ENCODE data around the gene CDH16. TPM values are rescaled to one million over a fixed set of nuclear protein-coding genes. Genes with fewer than 3 reads are reported as not detected.
"Not testable (repeated sequence)": the region's sequence is repeated elsewhere in the genome, so short reads cannot be mapped to it uniquely, and the experiment has no call there.

Gene CDH16
- total RNA-seq, 1 donor from 2014 or later = not detected

DNA sequence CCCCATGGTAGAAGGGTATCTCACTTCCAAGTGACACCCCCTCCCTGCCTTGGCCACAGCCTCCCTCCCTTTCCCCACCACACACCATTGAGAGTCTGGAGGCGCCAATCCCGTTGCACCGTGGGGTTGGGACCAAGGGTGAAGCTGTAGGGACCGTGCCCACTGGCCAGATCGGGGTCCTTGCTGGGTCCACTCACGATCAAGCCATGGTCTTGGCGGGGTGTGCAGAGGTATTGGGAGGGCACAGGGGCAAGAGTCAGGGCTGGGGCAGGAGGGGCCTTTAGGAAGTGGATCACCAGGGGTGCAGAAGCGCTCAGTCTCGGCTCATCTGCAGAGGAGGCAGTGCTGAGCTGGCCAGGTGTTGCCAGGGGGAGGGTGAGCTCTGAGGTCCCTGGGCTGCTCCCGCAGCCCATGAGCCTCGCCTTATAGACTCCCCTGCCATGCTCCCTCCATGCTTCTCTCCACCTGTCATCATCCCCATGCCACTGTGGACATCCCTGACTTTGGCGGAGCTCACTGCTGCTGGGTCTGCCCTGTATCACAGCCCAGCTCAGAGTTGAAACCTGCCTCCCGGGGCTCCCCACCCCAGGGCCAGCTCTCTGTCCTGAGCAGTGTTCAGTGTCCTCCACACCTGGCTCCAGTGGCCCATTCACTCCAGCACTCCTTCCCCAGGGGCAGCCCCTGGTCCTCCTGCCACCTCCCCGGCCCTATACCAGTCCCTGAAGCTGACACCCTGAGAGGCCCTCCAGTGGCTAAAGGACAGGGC is 8.3 kb downstream of the CDH16 start:
- DNase-seq = no peak

DNA sequence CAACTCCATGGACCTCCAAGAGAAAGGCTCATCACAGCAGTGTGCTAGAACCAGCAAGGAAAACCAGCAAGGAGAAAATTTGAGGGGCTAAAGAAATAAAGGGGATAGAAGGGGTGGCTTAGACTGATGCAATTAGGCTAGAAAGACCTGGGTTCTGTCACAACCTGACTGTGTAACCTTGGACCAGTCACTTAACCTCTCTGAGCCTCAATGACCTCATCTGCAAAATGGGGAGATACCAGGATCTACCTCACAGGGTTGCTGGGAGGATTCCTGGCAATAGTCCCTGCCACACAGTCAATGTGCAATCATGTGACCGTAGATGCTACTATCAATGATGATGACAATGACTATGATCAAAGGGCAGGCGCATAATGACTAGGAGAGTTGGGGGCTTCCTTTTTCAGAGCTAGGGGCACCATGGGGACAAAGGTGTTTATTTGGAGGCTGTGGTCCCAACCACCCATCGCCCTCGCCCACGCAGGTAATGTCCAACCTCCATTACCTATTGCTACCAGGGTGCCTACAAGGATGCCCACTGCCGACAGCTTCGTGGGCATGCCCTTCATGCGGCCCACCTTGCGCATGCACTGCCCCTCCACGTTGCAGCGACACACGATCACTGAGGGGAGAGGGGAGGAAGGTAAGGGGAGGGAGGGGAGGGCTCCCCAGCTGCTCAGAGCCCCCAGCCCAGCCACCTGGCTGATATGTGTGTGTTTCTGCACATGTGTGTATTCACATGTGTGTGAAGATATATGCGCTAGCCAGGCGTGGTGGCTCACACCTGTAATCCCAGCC is 9.7 kb downstream of the CDH16 start:
- DNase-seq = no peak

DNA sequence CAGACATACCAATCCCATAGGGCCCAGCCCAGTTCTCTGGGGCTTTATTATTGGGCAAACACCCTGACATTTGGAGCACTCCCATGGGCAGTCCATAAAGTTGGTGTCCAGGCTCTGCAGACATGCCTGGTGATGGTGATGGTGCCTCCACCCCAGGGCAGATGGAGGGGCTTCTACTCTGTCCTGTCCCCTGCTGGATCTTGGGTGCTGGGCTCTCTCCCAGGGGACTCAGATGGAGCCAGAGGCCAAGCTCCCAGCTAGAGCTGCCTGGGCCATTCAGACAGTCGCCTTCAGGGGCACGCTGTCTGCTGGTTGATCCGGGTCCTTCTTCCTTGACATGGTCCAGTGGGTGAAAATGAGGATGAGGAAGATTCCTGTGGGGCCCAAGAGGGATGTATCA is 10.6 kb downstream of the CDH16 start:
- no peak for DNase-seq

DNA sequence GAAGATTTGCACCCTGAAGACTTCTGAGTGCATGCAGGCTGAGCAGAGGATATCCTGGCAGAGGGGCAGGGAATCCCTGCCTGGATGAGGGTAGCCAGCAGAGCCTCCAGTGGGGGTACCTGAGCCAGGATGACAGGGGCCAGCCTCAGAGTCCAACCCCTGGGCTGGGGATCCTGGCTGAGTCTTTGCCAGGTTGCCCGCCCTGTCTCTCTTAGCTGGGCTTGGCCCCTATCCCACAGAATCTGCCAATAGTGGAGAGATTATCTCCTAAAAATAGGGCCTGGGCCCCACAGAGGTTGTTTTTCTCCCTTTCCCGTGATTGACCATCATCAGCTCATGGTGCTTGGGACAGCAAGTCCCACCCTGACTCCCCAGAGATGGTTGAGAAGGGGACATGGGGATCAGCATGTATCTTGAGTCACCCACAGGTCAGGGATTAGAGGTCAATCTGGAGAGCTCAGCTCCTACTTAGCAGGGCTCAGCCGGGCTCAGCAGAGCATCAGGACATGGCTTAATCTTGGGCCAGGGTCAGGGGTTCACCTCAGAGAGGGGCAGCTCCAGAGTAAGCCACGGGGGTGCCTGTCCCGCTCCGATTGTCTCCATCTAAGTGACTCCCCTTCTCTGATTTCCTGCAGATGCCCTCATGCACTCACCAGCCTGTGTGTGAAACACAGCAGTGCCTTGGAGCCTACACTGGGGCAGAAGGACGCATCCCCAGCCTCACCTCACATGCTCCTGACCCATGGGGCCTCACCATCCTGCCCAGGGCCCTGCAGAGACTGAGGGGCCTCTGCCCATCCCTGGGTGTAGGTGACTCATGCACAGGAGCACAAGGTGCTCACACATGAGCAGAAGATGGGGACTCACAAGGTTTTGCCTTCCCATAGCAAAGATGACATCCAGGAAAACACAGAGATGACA is 11.5 kb downstream of the CDH16 start:
- no peak for DNase-seq

DNA sequence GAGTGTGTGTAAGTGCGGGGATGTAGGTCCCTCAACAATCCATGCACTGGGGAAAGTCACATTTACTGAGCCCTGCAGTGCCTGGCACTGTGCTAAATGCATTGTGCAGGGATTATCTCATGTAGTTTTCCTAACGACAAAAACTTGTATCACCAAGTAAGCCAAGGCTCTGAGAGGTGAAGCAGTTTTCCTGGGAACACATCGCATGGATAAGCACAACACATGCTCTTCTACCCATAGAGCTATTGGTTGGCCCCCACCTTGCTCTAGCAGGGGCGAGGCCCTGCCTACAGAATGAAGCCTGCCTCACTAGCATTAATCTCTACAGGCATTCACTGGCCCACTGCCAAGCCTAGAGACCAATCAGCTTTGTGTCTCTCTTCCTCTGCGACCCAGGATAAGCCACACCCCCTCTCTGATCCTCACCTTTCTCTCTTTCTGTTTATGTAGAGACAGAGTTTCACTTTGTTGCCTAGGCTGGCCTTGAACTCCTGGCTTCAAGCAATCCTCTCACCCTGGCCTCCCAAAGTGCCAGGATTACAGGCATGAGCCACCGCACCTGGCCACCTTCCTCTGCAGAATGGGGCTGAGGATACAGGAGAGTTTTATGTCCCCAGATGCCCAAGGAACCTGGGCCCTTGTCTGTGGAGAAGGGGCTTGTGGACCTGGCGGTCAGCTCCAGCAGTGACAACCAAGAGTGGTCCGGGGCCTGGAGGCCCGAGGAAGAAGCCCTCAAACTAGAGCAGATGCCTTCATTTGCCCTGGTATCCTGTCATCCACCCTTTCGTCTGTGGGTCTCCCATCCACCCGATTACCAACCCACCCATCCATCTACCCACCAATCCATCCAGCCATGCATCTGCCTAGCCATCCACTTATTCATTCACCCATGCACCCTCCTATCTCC is 12.8 kb downstream of the CDH16 start:
- DNase-seq = no peak

DNA sequence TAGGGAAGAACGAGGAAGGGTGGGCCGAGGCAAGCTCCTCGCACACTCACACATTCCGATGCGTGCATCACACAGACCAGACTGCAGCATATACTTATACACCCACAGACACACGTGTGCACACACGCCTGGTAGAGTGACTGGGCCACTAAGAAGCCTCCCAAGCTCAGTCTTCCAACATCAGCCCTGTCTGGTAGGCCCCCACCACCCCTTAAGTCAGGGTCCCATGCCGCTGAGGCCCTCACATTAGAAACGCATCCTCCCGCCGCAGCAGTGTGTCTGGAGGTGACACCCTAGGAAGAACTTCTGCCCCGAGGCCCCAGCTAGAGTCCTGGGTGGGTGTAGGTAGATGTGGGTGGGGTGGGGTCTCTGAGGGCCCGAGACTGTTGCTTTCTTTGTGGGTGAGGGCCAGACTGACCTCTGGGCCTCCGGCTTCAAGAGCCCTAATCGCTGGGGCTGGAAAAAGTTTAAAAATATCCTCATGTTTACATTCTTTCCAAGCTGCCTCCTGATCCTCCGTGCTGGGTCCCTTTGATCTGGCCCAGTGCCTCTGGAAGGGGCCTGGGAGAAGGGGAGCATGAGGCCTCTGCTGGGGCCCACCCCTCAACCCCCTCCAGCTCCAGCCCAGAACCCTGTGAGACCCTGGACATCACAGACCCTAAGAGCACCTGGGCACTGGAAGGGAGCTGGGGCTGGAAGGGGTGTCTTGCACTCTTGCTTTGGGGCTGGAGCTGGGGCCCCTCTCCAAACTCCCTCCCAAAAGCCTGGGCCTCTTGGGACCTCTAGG is 13.6 kb downstream of the CDH16 start:
- no peak for DNase-seq

DNA sequence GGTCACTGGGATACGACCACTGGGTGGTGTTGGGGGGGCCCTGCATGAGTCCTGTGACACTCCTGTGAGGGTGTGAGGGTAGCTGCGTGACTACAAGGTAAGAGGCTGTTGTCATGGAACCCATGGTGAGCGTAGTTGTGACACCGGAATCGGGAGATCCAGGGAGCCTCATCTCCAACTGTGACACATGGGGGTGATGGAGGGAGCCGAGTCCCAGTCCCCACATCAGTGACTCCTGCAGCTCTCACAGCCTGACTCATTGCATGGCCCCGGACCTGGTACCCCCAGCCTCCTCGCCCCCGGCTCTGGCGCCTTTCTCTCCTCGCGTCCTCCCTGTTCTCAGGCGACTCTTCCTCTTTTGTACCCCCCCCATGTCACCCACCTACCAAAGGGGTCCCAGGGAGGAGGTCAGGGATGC is 14.2 kb downstream of the CDH16 start:
- DNase-seq = no peak

DNA sequence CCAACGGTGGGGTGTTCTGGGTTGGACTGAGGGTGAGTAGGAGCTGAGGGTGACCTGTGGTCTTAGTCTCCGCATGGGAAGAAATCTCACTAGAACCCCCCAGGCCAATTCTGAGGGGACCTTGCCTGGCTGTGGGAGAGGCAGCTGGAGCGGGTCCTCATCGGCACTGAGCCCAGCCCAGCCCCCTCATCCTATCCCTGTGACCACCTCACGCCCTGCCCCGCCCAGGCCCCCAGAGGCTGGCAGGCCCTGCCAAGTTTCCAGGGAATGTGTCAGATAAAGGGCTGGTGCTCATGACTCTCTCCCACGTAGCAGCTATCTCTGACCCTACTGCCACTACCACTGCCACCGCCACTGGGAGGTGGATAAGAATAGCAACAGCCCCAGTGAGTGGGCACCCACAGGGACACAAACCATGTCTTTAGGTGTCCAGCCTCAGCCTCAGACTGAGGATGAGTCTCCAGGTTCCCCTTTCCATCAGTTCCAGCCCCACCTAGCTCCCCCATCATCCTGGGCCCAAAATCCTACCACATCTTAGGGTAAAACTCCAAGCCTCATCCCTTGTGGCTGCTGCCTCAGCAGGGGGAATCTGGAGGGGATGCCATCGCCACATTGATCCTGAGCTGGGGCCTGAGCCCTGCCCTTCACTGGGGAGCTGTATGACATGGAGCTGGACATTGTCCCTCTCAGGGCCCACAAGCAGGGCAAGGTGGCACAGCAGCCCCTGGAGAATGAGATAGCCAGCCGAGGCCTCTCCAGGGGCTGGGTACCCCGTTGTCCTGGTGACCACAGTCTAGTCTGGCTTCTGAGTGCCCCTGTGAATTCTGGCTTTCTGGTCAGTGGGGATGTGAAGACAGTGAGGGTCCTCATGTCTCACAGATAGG is 14.9 kb downstream of the CDH16 start:
- DNase-seq = no peak

DNA sequence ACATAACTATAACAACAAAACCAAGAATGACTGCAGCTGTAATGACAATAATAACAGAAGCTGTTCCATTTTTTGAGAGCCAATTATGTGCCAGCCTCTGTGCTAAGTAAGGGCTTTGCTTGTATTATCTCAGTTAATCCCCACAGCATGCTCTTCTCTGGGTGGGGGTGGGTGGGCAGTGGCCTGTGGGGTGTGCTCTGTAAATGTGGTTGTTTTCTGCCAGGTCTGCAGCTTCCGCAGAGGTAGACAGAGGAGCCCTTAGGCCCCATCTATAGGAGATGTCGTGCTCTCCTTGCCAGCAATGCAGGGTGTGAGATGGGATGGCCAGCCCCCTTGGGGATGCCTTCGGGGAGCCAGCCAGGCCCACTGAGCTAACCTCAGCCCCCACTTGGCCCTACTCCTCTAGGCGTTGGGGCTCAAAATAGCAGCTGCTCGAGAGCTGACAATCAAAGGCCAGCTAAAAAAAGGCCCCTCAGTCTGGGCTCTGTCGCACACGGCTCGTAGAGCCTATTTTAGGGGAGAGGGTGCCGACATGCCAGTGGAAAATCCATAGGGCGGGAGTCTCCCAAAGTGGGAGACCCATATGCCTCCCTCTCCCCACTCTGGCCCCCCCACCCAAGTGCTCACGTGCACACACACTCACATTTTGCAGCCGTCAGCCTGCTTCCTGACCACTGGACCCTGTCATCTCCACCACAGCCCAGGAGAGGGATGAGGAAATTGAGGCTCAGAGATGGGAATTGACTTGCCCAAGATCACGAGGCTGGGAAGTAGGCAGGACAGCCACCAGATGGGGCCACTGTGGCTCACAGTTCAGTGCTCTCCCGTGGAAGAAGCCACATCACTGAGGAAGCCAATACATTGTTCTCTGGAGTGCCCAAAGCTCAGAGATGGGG is 15.8 kb downstream of the CDH16 start:
- DNase-seq = no peak

DNA sequence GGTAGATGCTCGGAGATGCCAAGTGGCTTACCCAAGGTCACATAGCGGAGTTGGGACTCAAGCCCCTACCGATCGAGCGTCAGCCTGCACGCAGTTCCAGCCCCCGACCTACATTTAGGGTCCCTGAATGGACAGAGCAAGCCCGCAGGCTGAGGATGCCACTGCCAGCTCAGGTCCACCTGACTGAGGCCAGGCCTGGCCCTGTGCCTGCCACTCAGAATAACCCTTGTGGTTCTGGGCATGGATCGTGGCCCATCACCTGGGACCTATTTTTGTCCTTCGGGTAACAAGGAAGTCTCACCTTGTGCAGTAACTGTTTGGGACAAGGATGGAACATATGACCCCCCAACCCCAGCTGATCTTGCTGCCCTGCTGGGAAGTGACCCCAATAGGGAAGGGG is 17.1 kb downstream of the CDH16 start:
- DNase-seq = no peak

DNA sequence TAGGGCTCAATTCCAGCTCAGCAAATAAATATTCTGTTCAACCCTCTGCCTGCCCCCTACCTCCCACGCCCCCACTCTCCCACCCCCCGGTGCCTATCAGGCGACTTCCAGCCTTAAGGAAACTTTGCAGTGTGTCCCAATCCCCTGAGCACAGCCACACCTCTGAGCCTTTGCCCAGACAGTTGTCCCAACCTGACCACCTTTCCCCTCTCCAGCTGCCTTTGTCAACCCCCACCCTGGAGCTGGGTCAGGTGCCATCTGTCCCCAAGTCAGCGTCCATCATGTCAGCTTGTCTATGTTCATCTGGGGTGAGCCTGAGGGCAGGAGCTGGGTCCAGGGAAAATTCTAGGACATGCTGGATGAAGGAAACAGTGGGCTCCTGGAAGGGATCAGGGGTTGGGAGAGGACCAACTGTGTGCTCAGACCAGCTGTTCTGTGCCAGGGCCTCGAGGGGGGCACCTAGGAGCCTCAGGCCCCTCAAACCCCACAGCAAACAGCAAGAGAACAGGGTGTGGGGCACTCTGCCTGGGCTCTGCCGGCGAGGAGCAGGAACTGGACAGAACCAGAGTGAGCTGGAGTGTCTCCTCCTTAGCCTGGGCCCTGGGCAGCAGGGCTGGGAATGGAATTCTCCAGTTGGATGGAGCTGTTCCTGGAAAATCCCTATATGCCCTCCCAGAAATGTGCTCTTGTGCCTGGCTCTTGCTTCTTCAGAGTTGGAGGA is 17.8 kb downstream of the CDH16 start:
- DNase-seq = no peak

DNA sequence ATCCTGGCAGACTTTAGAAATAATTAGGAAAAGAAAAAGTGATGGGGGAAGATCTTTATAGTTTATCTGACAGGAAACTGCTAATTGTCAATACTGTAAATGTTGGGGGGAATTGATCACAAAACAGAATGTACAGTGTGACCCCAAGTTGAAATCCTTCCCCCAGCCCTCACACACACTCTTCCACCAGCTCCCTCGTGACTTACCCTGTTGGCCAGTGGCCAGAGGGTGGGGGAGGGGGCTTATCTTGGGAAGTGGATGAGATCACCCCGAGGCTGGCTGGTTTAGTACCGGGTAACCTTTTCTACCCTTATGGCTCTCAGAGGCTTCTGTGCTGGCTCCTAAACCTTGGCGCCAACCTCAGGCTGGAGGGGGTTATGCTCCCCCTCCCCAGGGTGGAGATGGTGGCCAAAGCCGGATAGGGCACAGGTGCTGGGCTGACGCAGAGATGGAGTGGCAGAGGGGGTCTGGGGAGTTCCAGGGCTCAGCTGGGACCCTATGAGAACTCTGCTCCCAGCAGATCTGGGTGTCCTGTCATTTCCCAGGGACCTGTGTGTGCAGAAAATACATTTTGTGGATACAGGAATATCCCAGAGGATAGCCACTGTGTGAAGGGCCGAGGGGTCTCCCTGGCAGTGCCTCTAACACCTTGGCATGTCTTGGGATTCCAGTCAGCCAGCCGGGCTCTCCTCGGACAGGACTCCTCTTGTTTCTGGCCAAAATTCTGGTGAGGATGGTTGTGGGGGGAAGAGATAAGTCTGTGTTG is 18.6 kb downstream of the CDH16 start:
- DNase-seq = no peak

DNA sequence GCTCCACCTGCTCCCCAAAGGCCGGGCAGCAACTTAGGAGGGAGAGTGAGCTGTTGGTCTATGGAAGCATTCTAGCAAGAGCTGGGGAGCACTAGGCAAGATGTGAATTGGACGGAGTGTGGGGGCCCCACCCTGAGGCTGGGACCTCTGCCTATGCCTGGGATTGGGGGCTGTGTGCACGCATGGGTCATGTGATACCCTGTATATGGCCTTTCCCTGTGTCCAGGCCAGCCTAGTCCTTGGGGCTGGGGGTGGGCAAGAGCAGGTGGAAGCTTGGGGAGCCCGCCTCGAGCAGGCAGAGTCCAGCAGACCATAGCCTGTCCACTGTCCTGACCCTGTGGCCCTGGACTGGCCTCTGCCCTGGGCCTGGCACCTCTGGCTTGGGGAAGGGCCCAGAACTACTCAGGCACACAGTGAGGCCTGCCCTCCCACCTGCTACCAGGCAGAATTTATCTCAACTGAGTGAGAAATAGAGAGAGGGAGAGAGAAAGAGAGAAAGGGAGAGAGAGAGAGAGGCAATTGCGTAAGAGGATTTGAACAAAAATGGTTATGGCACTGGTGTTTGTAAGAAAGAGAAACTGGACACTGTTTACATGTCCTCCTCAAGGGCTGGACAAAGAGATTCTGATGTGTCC is 19.3 kb downstream of the CDH16 start:
- no peak for DNase-seq

DNA sequence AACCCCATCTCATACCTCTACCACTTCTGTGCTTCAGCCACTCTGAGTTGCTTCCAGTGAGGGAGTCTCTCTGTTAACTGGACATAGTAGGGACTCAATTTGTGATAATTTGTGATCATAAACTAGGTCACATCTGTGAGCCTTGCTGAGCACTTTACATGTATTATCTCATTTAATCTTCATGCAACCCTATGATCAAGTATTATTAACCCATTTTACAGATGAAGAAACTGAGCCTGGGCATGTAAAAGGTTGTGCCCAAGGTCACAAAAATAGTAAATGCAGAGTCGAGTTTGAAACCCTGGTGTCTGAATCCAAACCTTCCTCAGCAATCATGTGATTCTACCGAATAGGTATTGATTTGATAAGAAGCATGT is 19.8 kb downstream of the CDH16 start:
- DNase-seq = no peak

DNA sequence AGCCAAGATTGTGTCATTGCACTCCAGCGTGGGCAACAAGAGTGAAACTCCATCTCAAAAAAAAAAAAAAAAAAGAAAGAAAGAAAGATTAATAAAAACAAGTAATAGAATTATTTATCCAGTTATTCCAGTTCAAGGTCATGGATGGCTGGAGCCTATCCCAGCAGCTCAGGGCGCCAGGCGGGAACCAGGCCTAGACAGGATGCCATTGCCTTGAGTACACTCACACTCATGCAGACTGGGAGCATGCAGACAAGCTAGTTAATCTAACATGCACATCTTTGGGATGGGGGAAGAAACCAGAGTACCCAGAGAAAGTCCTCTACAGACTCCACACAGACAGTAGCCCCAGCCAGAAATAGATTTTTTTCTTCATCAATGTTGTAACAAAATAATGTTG is 20.5 kb downstream of the CDH16 start:
- DNase-seq = no peak

DNA sequence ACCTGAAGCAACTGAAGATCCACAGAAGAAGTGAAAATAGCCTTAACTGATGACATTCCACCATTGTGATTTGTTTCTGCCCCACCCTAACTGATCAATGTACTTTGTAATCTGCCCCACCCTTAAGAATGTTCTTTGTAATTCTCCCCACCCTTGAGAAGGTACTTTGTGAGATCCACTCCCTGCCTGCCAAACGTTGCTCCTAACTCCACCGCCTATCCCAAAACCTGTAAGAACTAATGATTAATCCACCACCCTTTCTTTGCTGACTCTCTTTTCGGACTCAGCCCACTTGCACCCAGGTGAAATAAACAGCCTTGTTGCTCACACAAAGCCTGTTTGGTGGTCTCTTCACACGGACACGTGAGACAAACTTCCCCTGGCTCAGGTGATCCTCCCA is 22.0 kb downstream of the CDH16 start:
- DNase-seq = not testable (repeated sequence)

DNA sequence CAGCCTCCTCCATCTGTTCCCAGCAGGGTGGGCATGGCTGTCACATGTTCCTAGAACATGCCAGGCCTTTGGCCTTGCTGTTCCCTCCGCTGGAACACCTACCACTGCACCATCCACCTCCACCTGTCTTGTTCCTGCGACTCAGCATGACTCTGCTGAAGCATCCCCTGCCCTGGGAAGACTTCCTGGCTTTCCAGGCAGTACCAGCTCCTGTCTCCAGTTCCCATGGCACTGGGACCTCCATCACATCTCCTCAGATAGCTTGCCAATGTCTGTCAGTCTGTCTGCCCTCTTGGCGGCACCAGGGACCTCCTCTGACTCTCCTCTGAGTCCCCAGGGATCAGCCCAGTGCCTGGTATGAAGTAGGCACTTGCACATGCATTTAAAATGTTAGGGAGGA is 22.7 kb downstream of the CDH16 start:
- no peak for DNase-seq

Measured in occipital lobe (tissue), 2 donors.